NCI-H510A treated with DMSO at 0.1 percent for 48 hours (cell line): Measurements from ENCODE around the gene SSMEM1.
"Not testable (repeated sequence)": the region's sequence is repeated elsewhere in the genome, so short reads cannot be mapped to it uniquely, and the experiment has no call there.

ENCODE experiments used
- DNase-seq: peaks from one replicate; lab custom pipeline; 2025; lab: John Stamatoyannopoulos, UW

The SSMEM1 gene

DNA sequence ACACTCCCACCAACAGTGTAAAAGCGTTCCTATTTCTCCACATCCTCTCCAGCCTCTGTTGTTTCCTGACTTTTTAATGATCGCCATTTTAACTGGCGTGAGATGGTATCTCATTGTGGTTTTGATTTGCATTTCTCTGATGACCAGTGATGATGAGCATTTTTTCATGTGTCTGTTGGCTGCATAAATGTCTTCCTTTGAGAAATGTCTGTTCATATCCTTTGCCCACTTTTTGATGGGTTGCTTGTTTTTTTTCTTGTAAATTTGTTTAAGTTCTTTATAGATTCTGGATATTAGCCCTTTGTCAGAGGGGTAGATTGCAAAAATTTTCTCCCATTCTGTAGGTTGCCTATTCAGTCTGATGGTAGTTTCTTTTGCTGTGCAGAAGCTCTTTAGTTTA is 42.0 kb downstream of the SSMEM1 start:
- DNase-seq = not testable (repeated sequence)

DNA sequence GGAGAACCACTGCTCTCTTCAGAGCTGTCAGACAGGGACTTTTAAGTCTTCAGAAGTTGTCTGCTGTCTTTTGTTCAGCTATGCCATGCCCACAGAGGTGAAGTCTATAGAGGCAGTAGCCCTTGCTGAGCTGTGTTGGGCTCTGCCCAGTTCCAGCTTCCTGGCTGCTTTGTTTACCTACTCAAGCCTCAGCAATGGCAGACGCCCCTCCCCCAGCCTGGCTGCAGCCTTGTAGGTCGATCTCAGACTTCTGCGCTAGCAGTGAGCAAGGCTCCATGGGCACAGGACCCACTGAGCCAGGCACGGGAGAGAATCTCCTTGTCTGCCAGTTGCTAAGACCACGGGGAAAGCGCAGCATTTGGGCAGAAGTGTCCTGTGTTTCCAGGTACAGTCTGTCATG is 46.9 kb downstream of the SSMEM1 start:
- no peak for DNase-seq

DNA sequence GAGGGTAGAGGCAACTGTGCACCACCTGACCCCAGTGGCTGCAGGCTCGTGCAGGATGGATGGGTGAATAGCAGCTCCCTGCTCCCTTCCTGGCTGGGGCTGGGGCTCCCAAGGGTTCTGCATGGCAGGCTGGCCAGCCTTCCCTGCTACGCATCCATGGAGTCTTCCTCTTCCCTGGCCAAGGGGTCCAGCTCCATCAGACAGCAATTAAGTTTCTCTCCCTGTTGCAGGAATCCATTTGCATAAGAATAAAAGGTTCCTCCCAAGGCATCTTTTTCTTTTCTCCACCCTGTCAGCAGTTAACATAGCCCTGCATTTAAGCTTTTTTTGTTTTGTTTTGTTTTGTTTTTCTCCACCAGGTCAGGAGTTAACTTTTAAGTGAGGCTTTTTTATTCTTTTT is 49.0 kb downstream of the SSMEM1 start:
- no peak for DNase-seq

DNA sequence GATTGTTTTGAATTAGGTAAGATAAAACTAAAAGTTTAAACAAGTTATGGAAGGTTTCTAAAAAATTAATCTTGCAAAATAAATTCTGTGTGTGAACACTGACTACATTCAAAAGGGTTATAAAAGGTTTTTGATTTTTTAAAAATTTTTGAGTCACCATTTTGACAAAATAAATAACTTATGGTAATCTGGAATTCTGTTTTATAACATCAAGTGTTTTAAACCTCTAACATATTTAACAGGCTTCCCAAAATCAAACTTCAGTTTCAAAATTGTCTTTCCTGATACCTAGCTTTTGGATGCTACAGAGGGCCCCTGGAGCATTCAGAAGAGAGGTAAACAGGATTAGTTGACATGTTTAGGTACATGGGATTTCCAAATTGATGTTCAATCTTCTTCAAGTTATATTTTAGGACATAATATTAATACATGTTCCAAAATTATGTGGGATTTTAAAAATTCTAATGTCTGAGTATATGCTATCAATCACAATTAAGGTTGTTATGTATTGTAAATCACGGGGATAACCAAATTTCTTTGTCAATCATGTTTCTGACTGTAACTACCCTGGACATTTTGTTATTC is 50.9 kb downstream of the SSMEM1 start:
- no peak for DNase-seq

DNA sequence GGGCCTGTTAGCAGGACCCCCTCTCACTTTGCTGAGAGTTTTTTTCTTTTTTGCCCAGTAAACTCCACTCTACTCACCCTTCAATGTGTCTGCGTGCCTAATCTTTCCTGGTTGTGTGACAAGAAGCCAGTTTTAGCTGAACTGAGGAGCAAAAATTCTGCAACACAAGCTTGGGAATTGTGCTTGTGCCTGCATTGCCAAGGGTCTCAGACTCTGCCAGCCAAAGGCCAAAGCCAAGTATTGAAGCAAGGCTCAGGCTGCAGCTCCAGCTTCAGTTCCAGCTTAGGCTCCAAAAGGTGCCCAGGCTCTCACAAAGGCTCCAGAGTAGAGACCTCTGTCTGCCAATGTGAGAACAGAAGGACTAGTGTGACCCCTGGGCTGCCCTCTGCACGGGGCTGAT is 54.8 kb downstream of the SSMEM1 start:
- DNase-seq = no peak

DNA sequence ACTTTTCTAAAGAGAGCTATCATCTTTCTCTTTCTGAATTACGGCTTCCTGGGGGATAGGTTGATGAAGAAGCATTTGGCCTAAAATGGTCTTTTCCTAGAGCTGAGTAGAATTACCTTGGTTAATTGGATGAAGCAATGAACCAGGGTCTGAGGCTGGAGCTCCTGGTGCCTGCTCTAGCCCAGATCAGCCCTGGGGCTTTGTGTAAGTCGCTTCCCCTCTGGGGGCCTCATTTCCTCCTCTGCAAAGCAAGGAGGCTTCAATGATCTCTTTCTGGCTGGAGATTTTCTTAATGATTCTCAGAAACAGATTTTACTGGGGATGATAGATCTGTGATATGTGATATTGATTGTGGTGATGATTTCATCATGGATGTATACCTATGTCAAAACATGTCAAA is 55.5 kb downstream of the SSMEM1 start:
- no peak for DNase-seq
